ENCODE measurements around the gene ENTPD2. TPM values are rescaled to one million over a fixed set of nuclear protein-coding genes. Genes with fewer than 3 reads are reported as not detected.

The ENTPD2 gene
- total RNA-seq, 1 donor from 2014 or later = 5.2 TPM

DNA sequence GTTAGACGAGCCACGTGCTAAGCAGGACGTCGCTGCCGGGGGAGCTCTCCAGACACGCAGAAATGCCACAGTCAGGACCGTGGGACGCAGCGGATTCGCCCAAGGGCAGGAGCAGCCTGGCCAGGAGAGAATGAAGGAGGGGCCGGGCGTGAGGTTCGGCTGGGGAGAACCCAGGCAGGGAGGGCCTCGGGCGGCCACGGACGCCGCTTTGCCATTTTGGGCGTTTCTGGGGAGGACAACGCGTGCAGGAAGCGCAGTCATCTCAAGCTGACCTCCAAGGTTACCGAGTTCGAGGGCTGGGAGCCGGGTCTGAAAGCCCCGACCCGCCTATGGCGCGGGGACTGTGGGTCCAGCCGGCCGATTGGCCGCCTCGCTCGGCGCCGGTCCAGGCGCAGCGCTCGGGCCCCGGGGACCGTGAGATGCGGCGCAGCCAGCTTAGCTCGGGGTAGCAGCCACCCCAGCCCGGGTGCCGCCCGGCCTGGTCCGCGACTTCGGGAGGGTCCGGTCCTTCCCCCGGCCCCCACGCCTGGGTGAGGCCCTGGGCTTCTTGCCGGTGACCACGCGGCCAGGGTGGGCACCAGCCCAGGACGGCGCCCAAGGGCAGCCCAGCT, 32.2 kb upstream of the ENTPD2 start:
- H3K9me3 Mint-ChIP-seq = no peaks in the 10 kb centered on the region
- TF ChIP-seq, protein P1, sequence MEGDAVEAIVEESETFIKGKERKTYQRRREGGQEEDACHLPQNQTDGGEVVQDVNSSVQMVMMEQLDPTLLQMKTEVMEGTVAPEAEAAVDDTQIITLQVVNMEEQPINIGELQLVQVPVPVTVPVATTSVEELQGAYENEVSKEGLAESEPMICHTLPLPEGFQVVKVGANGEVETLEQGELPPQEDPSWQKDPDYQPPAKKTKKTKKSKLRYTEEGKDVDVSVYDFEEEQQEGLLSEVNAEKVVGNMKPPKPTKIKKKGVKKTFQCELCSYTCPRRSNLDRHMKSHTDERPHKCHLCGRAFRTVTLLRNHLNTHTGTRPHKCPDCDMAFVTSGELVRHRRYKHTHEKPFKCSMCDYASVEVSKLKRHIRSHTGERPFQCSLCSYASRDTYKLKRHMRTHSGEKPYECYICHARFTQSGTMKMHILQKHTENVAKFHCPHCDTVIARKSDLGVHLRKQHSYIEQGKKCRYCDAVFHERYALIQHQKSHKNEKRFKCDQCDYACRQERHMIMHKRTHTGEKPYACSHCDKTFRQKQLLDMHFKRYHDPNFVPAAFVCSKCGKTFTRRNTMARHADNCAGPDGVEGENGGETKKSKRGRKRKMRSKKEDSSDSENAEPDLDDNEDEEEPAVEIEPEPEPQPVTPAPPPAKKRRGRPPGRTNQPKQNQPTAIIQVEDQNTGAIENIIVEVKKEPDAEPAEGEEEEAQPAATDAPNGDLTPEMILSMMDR (IDR thresholded peaks at IDR 0.05; ENCODE audit: unreplicated experiment) = no peak
- H3K27me3 Mint-ChIP-seq (ENCODE audit: low read depth) = peaks cover 15% of the 10 kb centered on the region
- peak overlapping the region; percentile 81 for H3K4me3 Mint-ChIP-seq
- DNase-seq (ENCODE audit: low spot score in 2 of 2, unreplicated experiment in 2 of 2) = peak in 1 of 2 experiments; percentile 52
- peak overlapping the region; percentile 86 for H3K27ac Mint-ChIP-seq
- H3K4me1 Mint-ChIP-seq = peaks cover 15% of the 10 kb centered on the region
- peaks cover under 1% of the 10 kb centered on the region for H3K36me3 Mint-ChIP-seq

DNA sequence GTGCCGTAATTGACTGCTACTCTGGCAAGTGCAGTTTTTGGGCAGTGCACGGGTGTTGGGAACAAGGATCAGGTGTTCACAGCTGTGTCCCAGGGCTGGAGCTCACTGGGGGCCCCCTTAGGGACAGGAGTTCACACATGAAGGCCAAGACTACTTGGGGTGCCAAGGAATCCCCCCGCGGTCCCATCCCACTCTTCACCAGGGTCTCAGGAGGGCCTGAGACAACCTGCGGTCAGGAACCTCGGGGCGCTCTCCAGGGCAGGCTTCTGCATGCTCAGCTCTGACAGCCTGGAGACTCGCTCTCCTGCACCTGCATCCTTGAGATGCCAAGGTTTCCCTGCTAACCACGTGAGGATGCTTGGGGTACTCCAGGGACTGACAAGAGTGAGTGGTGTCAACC, 30.7 kb upstream of the ENTPD2 start:
- no peaks in the 10 kb centered on the region for H3K9me3 Mint-ChIP-seq
- no peak overlapping the region for H3K4me3 Mint-ChIP-seq
- peaks cover 15% of the 10 kb centered on the region for H3K4me1 Mint-ChIP-seq
- no peak for DNase-seq (ENCODE audit: low spot score in 2 of 2, unreplicated experiment in 2 of 2)
- H3K27ac Mint-ChIP-seq = no peak overlapping the region
- TF ChIP-seq, protein P1 (IDR thresholded peaks at IDR 0.05; ENCODE audit: unreplicated experiment) = no peak
- H3K27me3 Mint-ChIP-seq (ENCODE audit: low read depth) = peaks cover 27% of the 10 kb centered on the region
- no peaks in the 10 kb centered on the region for H3K36me3 Mint-ChIP-seq

DNA sequence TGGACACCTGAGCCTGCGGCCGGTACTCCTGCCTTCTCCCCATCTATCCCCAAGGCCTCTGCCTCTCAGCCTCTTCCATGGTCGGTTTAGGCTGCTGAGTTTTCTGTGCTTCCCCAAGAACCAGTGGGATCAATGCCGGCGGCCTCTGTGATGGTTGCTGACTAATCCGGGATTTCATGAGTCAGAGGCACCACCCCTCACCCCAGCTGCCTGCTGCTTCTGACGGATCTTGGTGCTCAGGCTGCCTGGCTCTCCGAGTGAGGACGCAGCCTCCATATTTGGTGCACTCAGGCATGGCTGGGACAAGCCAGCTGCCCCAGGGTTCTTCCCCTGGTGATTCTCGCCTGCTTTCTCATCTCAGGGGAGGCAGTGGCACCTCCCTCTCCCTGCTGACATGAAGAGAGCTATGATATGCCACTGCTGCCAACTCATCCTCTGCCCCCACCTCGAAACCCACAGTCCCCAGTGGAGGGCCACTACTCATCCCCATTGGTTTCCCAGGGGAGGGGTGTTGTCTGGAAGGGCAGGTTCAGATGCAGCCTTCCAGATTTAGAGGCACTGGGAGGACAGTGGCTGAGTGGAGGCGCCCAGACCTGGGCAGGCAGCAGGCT, 29.6 kb upstream of the ENTPD2 start:
- TF ChIP-seq, protein P1 (IDR thresholded peaks at IDR 0.05; ENCODE audit: unreplicated experiment) = no peak
- Mint-ChIP-seq H3K4me3 (no peak overlapping the region), H3K27ac (no peak overlapping the region), H3K27me3 (ENCODE audit: low read depth) (peaks cover 36% of the 10 kb centered on the region), H3K9me3 (no peaks in the 10 kb centered on the region), H3K36me3 (no peaks in the 10 kb centered on the region), H3K4me1 (peaks cover 18% of the 10 kb centered on the region)
- no peak for DNase-seq (ENCODE audit: low spot score in 2 of 2, unreplicated experiment in 2 of 2)

DNA sequence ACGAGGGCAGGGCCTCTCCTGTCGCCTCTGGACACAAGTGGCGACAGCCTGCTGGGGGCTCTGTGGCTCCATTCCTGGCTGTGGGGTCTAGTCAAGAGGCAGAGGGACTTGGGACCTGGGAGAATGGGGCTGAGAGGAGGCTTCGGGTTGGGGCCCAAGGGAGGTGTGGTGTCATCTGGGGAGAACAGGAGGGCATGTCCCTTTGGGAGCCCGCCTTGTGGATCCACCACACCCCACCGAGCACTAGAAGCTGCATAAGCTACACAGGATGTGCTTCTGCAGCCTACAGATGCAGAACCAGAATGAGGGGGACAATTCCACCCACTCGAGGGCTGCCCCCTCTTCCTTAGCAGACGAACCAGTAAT, 29.0 kb upstream of the ENTPD2 start:
- no peak for DNase-seq (ENCODE audit: low spot score in 2 of 2, unreplicated experiment in 2 of 2)
- Mint-ChIP-seq H3K4me1 (peaks cover 14% of the 10 kb centered on the region), H3K27ac (no peak overlapping the region), H3K9me3 (no peaks in the 10 kb centered on the region), H3K27me3 (ENCODE audit: low read depth) (peaks cover 42% of the 10 kb centered on the region), H3K4me3 (no peak overlapping the region), H3K36me3 (no peaks in the 10 kb centered on the region)
- TF ChIP-seq, protein P1 (IDR thresholded peaks at IDR 0.05; ENCODE audit: unreplicated experiment) = no peak

DNA sequence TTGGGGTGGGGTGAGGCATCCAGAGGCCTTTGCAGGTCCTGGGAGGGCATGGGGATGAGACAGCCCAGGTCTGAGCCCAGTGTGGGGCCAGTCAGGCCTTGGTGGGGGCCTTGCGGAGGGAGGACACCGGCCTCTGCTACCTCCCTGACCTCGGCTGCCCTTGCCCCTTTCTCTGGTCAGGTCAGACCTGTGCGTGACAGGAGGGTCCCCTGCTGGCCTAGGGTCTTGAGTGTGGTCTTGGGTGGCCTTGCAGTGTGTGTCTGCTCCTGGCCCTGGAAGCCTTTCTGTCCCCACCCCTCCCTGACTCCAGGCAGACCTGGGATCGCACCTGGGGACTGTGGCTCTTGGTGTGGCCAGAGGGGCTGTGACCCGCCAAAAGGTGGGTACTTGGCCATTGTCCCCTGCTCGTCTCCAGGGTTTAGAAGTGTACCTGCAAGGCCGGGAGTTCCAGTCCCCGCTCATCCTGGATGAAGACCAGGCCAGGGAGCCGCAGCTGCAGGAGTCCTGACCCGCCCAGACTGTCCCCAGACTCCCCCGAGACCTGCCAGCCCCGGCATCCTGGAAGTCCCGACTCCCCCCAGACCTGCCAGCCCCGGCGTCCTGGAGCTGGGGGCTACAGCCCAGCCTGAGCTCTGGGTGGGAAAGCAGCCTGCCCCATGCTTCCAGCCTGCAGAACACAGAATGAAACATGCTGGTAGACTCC, 28.5 kb upstream of the ENTPD2 start:
- no peaks in the 10 kb centered on the region for H3K36me3 Mint-ChIP-seq
- no peak overlapping the region for H3K4me3 Mint-ChIP-seq
- no peaks in the 10 kb centered on the region for H3K9me3 Mint-ChIP-seq
- H3K27me3 Mint-ChIP-seq (ENCODE audit: low read depth) = peaks cover 44% of the 10 kb centered on the region
- H3K4me1 Mint-ChIP-seq = peaks cover 9% of the 10 kb centered on the region
- TF ChIP-seq, protein P1 (IDR thresholded peaks at IDR 0.05; ENCODE audit: unreplicated experiment) = no peak
- DNase-seq (ENCODE audit: low spot score in 2 of 2, unreplicated experiment in 2 of 2) = no peak
- no peak overlapping the region for H3K27ac Mint-ChIP-seq
